ENCODE data around the gene SORBS1.

DNA sequence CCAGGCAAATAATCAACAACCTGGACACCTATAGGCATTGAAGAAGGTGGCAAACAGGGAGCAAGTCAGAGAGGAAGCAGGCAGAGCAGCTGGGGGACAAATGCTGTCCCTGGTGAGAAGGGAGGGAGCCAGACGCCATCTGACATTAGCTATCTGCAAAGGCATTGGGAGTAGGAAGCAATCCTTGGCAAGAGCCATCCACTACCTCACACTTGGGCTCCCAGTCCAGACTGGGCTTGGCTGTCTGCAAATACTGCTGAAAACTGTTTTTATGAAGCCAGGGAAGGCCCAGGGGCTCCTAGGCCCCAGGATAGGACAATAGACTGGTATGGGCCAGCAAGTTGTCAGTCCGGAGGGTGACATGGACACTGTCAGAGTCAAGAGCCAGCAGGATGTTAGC lies 132.5 kb downstream of the SORBS1 start:
- TF ChIP-seq EZH2phosphoT487 (conservative IDR thresholded peaks at IDR 0.05; ENCODE audit: low read length) (no peak), CTCF (IDR thresholded peaks at IDR 0.05; ENCODE audit: insufficient read depth, low read length, poor library complexity, severe bottlenecking) (no peak)

Measured in SU-DHL-6 (cell line).